Smooth muscle cell (in vitro differentiated cells): ENCODE data around the gene SLC40A1. TPM values are rescaled to one million over a fixed set of nuclear protein-coding genes. Genes with fewer than 3 reads are reported as not detected.

ENCODE experiments used
- DNase-seq: peaks from one replicate; lab custom pipeline; 2025; ENCODE audit not compliant: unreplicated experiment; lab: John Stamatoyannopoulos, UW
- H2AFZ ChIP-seq: fragments of 200-600 bp; sonication (generic); 2 replicates; pipeline ENCODE4 v1.6.0; 2016; ENCODE audit warnings: antibody characterized with exemption, low read depth, mild to moderate bottlenecking
- H3F3A ChIP-seq: fragments of 200-600 bp; sonication (generic); 2 replicates; pipeline ENCODE4 v1.6.0; 2017; ENCODE audit warnings: antibody characterized with exemption, low read depth
- H3K27ac ChIP-seq: fragments of 200-600 bp; sonication (generic); 2 replicates; pipeline ENCODE4 v1.5.1; 2016; ENCODE audit warnings: low read depth, mild to moderate bottlenecking
- H3K27me3 ChIP-seq: fragments of 200-600 bp; sonication (generic); 2 replicates; pipeline ENCODE4 v1.6.1; 2016; ENCODE audit warnings: low read depth, mild to moderate bottlenecking
- H3K36me3 ChIP-seq: fragments of 200-600 bp; sonication (generic); 2 replicates; pipeline ENCODE4 v1.5.1; 2016; ENCODE audit warnings: low read depth
- H3K4me1 ChIP-seq: fragments of 200-600 bp; sonication (generic); 2 replicates; pipeline ENCODE4 v1.5.1; 2016; ENCODE audit warnings: low read depth
- H3K4me2 ChIP-seq: fragments of 200-600 bp; sonication (generic); 2 replicates; pipeline ENCODE4 v1.6.0; 2016; ENCODE audit warnings: mild to moderate bottlenecking
- H3K4me3 ChIP-seq: fragments of 200-600 bp; sonication (generic); 2 replicates; pipeline ENCODE4 v1.5.1; 2016; ENCODE audit warnings: mild to moderate bottlenecking
- H3K79me2 ChIP-seq: fragments of 200-600 bp; sonication (generic); 2 replicates; pipeline ENCODE4 v1.6.0; 2016; ENCODE audit warnings: low read depth, mild to moderate bottlenecking
- H3K9ac ChIP-seq: fragments of 200-600 bp; sonication (generic); 2 replicates; pipeline ENCODE4 v1.6.0; 2016; ENCODE audit warnings: low read depth
- H3K9me3 ChIP-seq: fragments of 200-600 bp; sonication (generic); replicated peaks from 2 replicates; pipeline ENCODE4 v1.5.1; 2016; ENCODE audit warnings: low read depth
- H4K20me1 ChIP-seq: fragments of 200-600 bp; sonication (generic); 2 replicates; pipeline ENCODE4 v1.6.0; 2016; ENCODE audit warnings: low read depth
- WGBS: methylation state at CpG from one replicate; pipeline ENCODE4 v1.1.7; 2016; ENCODE audit warnings: low lambda C conversion rate; 5-methylcytosine and 5-hydroxymethylcytosine counted together
- polyA plus RNA-seq: library from polyadenylated mRNA; unstranded; fragments of >200 nt; fragmentation: Nextera tagmentation; extraction: Ambion mirVana; gene quantifications from 2 replicates; pipeline ENCODE4 v1.2.1, GENCODE V29; 2016
- total RNA-seq: library from RNA; depleted of rRNA; stranded (reverse); fragments of >200 nt; gene quantifications from 2 replicates; pipeline ENCODE4 v1.2.3, GENCODE V29; 2014
- TF ChIP-seq, protein P1 (sequence below): fragments of 200-600 bp; sonication (generic); IDR thresholded peaks from 2 replicates; pipeline ENCODE4 v1.5.1; 2017; ENCODE audit warnings: borderline replicate concordance, mild to moderate bottlenecking, antibody characterized with exemption; ENCODE audit not compliant: insufficient read depth, poor library complexity, severe bottlenecking

Gene SLC40A1
- total and polyA plus RNA-seq, 2 experiments from 2014 or later: 8.7 to 10.5 TPM

DNA sequence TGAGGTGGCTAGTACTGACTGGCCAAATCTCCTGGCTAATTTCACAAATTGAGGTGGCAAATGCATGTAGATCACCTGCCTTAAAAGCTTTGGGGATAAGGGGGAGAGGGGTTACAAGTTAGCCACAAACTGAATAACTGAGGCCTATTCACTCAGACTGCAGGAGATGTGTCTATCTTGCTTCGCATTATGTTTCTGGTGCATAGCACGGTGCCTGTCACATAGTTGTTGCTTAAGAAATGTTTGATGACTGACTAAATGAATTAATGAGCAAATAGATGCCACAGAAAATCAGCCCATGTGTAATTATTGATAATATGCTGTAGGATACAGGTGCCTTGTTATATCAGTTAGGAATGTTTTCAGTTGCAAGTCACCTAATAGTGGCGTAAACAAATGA is 12.5 kb upstream of the SLC40A1 start:
- Histone ChIP-seq H2AFZ (no peak overlapping the region), H3K9ac (no peak overlapping the region), H3K79me2 (no peaks in the 10 kb centered on the region), H3F3A (no peaks in the 10 kb centered on the region), H4K20me1 (no peaks in the 10 kb centered on the region), H3K27me3 (no peaks in the 10 kb centered on the region), H3K4me1 (no peaks in the 10 kb centered on the region), H3K9me3 (no peaks in the 10 kb centered on the region), H3K4me3 (no peak overlapping the region), H3K4me2 (no peak overlapping the region), H3K36me3 (no peaks in the 10 kb centered on the region), H3K27ac (no peak overlapping the region)
- TF ChIP-seq, protein P1, sequence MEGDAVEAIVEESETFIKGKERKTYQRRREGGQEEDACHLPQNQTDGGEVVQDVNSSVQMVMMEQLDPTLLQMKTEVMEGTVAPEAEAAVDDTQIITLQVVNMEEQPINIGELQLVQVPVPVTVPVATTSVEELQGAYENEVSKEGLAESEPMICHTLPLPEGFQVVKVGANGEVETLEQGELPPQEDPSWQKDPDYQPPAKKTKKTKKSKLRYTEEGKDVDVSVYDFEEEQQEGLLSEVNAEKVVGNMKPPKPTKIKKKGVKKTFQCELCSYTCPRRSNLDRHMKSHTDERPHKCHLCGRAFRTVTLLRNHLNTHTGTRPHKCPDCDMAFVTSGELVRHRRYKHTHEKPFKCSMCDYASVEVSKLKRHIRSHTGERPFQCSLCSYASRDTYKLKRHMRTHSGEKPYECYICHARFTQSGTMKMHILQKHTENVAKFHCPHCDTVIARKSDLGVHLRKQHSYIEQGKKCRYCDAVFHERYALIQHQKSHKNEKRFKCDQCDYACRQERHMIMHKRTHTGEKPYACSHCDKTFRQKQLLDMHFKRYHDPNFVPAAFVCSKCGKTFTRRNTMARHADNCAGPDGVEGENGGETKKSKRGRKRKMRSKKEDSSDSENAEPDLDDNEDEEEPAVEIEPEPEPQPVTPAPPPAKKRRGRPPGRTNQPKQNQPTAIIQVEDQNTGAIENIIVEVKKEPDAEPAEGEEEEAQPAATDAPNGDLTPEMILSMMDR: no peak
- DNase-seq: no peak
- 95% methylated on average over 3 of the region's 3 CpGs for whole genome bisulfite sequencing

DNA sequence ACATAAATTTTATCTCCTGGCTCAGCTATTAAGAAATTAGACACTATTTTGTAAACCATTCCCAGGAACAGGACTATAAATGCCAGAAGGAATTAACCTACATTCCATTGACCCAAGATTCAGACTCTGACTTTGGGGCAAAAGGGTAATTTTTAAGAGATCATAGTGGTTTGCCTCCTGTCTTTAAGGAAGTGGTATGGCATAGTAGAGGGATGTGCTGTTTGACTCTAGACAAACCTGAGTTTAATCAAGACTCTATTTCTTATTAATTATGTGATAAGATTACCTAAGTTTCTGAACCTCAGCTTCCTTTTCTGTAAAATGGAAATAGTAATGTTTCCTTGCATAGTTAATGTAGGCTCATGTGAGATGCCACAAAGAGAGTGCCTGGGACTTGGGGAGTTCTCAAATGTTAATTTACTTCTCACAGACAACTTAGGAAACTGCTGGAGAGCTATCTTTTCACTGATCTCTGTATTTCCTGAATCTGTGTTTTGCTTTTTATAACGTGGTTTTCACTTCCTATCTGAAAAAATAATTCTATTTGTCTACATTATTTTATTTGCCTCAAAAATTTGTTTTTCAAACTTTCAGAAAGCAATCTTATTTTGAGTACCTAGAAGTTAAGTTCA is 11.9 kb upstream of the SLC40A1 start:
- Histone ChIP-seq H3K4me1 (no peaks in the 10 kb centered on the region), H3K9ac (no peak overlapping the region), H4K20me1 (no peaks in the 10 kb centered on the region), H3K4me2 (no peak overlapping the region), H3K27ac (no peak overlapping the region), H2AFZ (no peak overlapping the region), H3K36me3 (no peaks in the 10 kb centered on the region), H3F3A (no peaks in the 10 kb centered on the region), H3K27me3 (no peaks in the 10 kb centered on the region), H3K4me3 (no peak overlapping the region), H3K9me3 (no peaks in the 10 kb centered on the region), H3K79me2 (no peaks in the 10 kb centered on the region)
- TF ChIP-seq, protein P1: no peak
- no peak for DNase-seq
- WGBS: 22% methylated on average over 1 of the region's 1 CpG

DNA sequence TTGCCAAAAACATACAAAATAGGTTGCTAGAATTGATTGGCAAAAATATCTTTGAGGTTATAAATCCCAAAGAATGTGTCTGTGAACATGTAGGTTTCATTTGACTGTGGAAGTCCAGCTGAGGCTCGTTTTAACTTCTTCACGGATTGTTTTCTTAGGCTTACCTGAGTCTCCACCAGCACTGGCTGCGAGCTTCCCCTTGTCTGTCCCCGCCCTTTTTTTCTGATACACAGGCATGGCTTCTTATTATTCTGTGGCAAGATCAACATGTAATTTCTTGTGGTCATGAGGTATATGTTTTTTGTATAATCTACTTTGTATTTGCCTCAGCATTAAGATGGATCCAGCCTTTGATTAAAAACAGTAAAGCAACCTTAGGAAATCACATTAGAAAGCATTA is 7.2 kb upstream of the SLC40A1 start:
- Histone ChIP-seq H3K4me3 (no peak overlapping the region), H3K9me3 (no peaks in the 10 kb centered on the region), H3K9ac (no peak overlapping the region), H3K4me1 (no peaks in the 10 kb centered on the region), H3F3A (no peaks in the 10 kb centered on the region), H3K4me2 (no peak overlapping the region), H4K20me1 (no peaks in the 10 kb centered on the region), H3K27me3 (peaks cover 10% of the 10 kb centered on the region), H3K27ac (no peak overlapping the region), H3K79me2 (no peaks in the 10 kb centered on the region), H3K36me3 (no peaks in the 10 kb centered on the region), H2AFZ (no peak overlapping the region)
- DNase-seq: no peak
- TF ChIP-seq, protein P1: no peak
- WGBS: 88% methylated on average over 4 of the region's 4 CpGs

DNA sequence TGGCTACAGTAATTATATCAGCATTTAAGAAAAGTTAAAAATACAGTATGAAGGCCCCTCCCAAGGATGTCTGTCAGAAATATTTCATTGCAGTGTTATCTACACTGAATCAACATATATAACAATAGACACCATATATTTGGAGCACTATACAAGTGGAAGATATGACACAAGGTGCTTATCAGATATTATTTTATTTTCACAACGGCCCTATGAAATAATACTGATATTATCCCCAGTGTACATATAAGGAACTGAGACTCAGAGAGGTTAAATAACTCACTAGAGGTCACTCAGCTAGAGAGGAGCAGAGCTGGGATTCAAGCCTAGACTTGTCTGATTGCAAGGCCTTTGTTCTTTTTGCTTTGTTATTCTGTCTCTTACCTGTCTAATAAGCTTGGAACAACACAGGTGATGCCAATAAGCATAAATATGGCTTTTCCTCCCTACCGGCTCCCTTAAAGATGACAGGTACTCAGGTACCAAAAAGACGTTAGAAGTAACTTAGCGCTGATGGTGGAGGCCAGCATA is 4.7 kb upstream of the SLC40A1 start:
- H3K79me2 ChIP-seq: no peaks in the 10 kb centered on the region
- DNase-seq: no peak
- no peak overlapping the region for H3K9ac ChIP-seq
- H3K4me1 ChIP-seq: no peaks in the 10 kb centered on the region
- no peak overlapping the region for H3K27ac ChIP-seq
- TF ChIP-seq, protein P1: no peak
- no peaks in the 10 kb centered on the region for H3K36me3 ChIP-seq
- H2AFZ ChIP-seq: no peak overlapping the region
- peaks cover 3% of the 10 kb centered on the region for H3F3A ChIP-seq
- H3K27me3 ChIP-seq: peaks cover 20% of the 10 kb centered on the region
- H4K20me1 ChIP-seq: no peaks in the 10 kb centered on the region
- 77% methylated on average over 4 of the region's 4 CpGs for WGBS
- no peak overlapping the region for H3K4me3 ChIP-seq
- H3K4me2 ChIP-seq: no peak overlapping the region
- no peaks in the 10 kb centered on the region for H3K9me3 ChIP-seq
